Sigmoid colon (tissue), 7 donors: ENCODE measurements around the gene SNF8. TPM values are rescaled to one million over a fixed set of nuclear protein-coding genes. Genes with fewer than 3 reads are reported as not detected.

Experiments used
- DNase-seq: peaks from one replicate; pipeline ENCODE4 v3.0.0-alpha.2; 2019
- H3K27ac ChIP-seq, 4 donors: fragments of 200-600 bp; sonication (generic); one replicate each; pipeline ENCODE4 v1.5.1; 2016 to 2019; ENCODE audit warnings: mild to moderate bottlenecking in 1 of 4
- H3K27me3 ChIP-seq, 3 donors: fragments of 200-600 bp; sonication (generic); one replicate each; pipeline ENCODE4 v1.5.1; 2019; ENCODE audit warnings: mild to moderate bottlenecking in 1 of 3
- H3K36me3 ChIP-seq, 4 donors: fragments of 200-600 bp; sonication (generic); one replicate each; pipeline ENCODE4 v1.5.1; 2016 to 2019
- H3K4me1 ChIP-seq, 4 donors: fragments of 200-600 bp; sonication (generic); one replicate each; pipeline ENCODE4 v1.5.1; 2017 to 2019
- H3K4me3 ChIP-seq, 4 donors: fragments of 200-600 bp; sonication (generic); one replicate each; pipeline ENCODE4 v1.5.1; 2017 to 2019; ENCODE audit warnings: mild to moderate bottlenecking in 2 of 4, moderate library complexity in 1 of 4
- H3K9me3 ChIP-seq, 4 donors: fragments of 200-600 bp in 3 of 4; sonication (generic) in 3 of 4; one replicate each; pipeline versions ENCODE4 v1.5.1 to v1.6.1; 2013 to 2019
- CTCF ChIP-seq, 4 experiments: fragments of 450-650 bp in 3 of 4; fragments of 200-600 bp in 1 of 4; IDR thresholded peaks; one replicate each; pipeline ENCODE4 v1.5.1; 2016 to 2019; ENCODE audit warnings: antibody characterized with exemption in 4 of 4, mild to moderate bottlenecking in 3 of 4, moderate library complexity in 2 of 4
- EP300 ChIP-seq, 4 donors: sonication (generic); formaldehyde crosslinking; IDR thresholded peaks; one replicate each; pipeline ENCODE4 v1.6.1; 2017; ENCODE audit warnings: antibody characterized with exemption in 4 of 4
- POLR2A ChIP-seq, 2 donors: fragments of 450-650 bp; IDR thresholded peaks; one replicate each; pipeline ENCODE4 v1.6.1; 2016; ENCODE audit warnings: antibody characterized with exemption in 2 of 2, mild to moderate bottlenecking in 2 of 2, moderate library complexity in 2 of 2
- POLR2AphosphoS5 ChIP-seq, 4 donors: sonication (generic); formaldehyde crosslinking; IDR thresholded peaks; one replicate each; pipeline ENCODE4 v1.6.1; 2017; ENCODE audit warnings: antibody characterized with exemption in 4 of 4
- WGBS, 2 donors: extraction: QIAGEN DNeasy Blood & Tissue Kit; methylation state at CpG; one replicate each; pipeline ENCODE4 v1.1.7; 2013; 5-methylcytosine and 5-hydroxymethylcytosine counted together
- intact Hi-C: fragments of 100-400 bp; cut with DNase I; formaldehyde crosslinking; loops from one replicate; pipeline ENCODE4 v1.15.1; 2023
- polyA plus RNA-seq, 3 donors: library from polyadenylated mRNA; stranded (reverse); fragments of 200-250 nt; gene quantifications; one replicate each; pipeline ENCODE4 v1.2.3, GENCODE V29; 2013
- total RNA-seq, 4 donors: library from RNA; depleted of rRNA; stranded (reverse); fragments of >200 nt; gene quantifications; one replicate each; pipeline ENCODE4 v1.1.0, GENCODE V29; 2016
- donor health status: healthy with polysubstance abuse.
- donor health status: Bipolar disorder and iron deficiency.
- donor health status: healthy.

Gene SNF8
- total and polyA plus RNA-seq, 7 donors, result 74.1 to 174 (median 94.5) TPM

- WGBS, 2 donors, result 75 to 85% methylated on average over 6 of the region's 6 CpGs
- Histone ChIP-seq H3K27ac (no peak overlapping the region), H3K36me3 (peaks cover 23 to 100% (median 56%) of the 10 kb centered on the region in 4 donors), H3K4me1 (no peaks in the 10 kb centered on the region), H3K27me3 (no peaks in the 10 kb centered on the region), H3K9me3 (no peaks in the 10 kb centered on the region), H3K4me3 (no peak overlapping the region)
- TF ChIP-seq POLR2AphosphoS5 (IDR thresholded peaks at IDR 0.05) (no peak), POLR2A (IDR thresholded peaks at IDR 0.05) (no peak), EP300 (IDR thresholded peaks at IDR 0.05) (no peak), CTCF (IDR thresholded peaks at IDR 0.05) (no peak)
- intact Hi-C loops, result no loop called here
- DNase-seq, result no peak
These were observed 15.5 kb downstream of the SNF8 start for GRCh38 chr17:48928876-48929811.

GRCh38 chr17:48927978-48928745 lies 16.5 kb downstream of the SNF8 start:
- Histone ChIP-seq H3K4me3 (no peak overlapping the region), H3K27ac (no peak overlapping the region), H3K9me3 (no peaks in the 10 kb centered on the region), H3K36me3 (peaks cover 23 to 100% (median 56%) of the 10 kb centered on the region in 4 donors), H3K27me3 (no peaks in the 10 kb centered on the region), H3K4me1 (no peaks in the 10 kb centered on the region)
- no peak for TF ChIP-seq EP300 (IDR thresholded peaks at IDR 0.05)
- WGBS, 2 donors, result 75 to 93% methylated on average over 6 of the region's 6 CpGs
- intact Hi-C loops, result no loop called here
- no peak for DNase-seq

- no peak for TF ChIP-seq CTCF (IDR thresholded peaks at IDR 0.05)
- DNase-seq, result no peak
- no peaks in the 10 kb centered on the region for H3K27me3 ChIP-seq
- intact Hi-C loops, result no loop called here
- 29 to 67% methylated on average over 3 of the region's 3 CpGs for WGBS, 2 donors
- H3K36me3 ChIP-seq, result peaks cover 28 to 100% (median 64%) of the 10 kb centered on the region in 4 donors
- no peak overlapping the region for H3K27ac ChIP-seq
- H3K9me3 ChIP-seq, result no peaks in the 10 kb centered on the region
- H3K4me1 ChIP-seq, result no peaks in the 10 kb centered on the region
- no peak overlapping the region for H3K4me3 ChIP-seq
These were observed 18.7 kb downstream of the SNF8 start for GRCh38 chr17:48925991-48926342.

GRCh38 chr17:48925251-48925990 lies 19.2 kb downstream of the SNF8 start:
- H3K4me1 ChIP-seq, result no peaks in the 10 kb centered on the region
- no peak overlapping the region for H3K27ac ChIP-seq
- no peak overlapping the region for H3K4me3 ChIP-seq
- no peak for TF ChIP-seq EP300 (IDR thresholded peaks at IDR 0.05)
- TF ChIP-seq POLR2AphosphoS5 (IDR thresholded peaks at IDR 0.05), result no peak
- TF ChIP-seq CTCF (IDR thresholded peaks at IDR 0.05), result no peak
- TF ChIP-seq POLR2A (IDR thresholded peaks at IDR 0.05), result no peak
- no peaks in the 10 kb centered on the region for H3K27me3 ChIP-seq
- DNase-seq, result no peak
- intact Hi-C loops, result no loop called here
- no peaks in the 10 kb centered on the region for H3K9me3 ChIP-seq
- 80 to 92% methylated on average over 4 of the region's 4 CpGs for WGBS, 2 donors
- H3K36me3 ChIP-seq, result peaks cover 33 to 100% (median 68%) of the 10 kb centered on the region in 4 donors
